PC-3 (cell line): ENCODE data around the gene TECPR2. TPM values are rescaled to one million over a fixed set of nuclear protein-coding genes. Genes with fewer than 3 reads are reported as not detected.

Source experiments
- ATAC-seq: fragments of 200-7000 bp; cut with Tn5 transposase; 2 replicates; pipeline ENCODE4 v1.9.1; 2020; ENCODE audit warnings: mild to moderate bottlenecking, moderate library complexity
- BruUV-seq: library from RNA; stranded (reverse); fragments of 400-500 nt; replicated peaks from 2 replicates; lab custom pipeline; 2021; lab: Mats Ljungman, UMichigan
- CTCF ChIA-PET: fragments of 300-600 bp; sonication (Branson Sonifier 250); formaldehyde crosslinking; loops from one replicate; lab custom pipeline; 2022; ENCODE audit warnings: antibody characterized with exemption; lab: Charles Lee
- POLR2A ChIA-PET: fragments of 300-600 bp; sonication (Branson Sonifier 250); formaldehyde crosslinking; loops from one replicate; lab custom pipeline; 2022; ENCODE audit warnings: antibody characterized with exemption; ENCODE audit not compliant: unreplicated experiment; lab: Charles Lee
- DNase-seq: peaks from one replicate; pipeline ENCODE4 v3.0.0-alpha.2; 2015
- H2AFZ ChIP-seq: fragments of 300-600 bp; sonication (generic); 2 replicates; pipeline ENCODE4 v1.6.0; 2016; ENCODE audit warnings: antibody characterized with exemption, low read length
- H3F3A ChIP-seq: fragments of 300-600 bp; sonication (generic); one replicate; pipeline ENCODE4 v1.6.0; 2017; ENCODE audit warnings: antibody characterized with exemption, low read length, control low read depth, mild to moderate bottlenecking; ENCODE audit not compliant: unreplicated experiment
- H3K27ac ChIP-seq: fragments of 300-600 bp; sonication (generic); 2 replicates; pipeline ENCODE4 v1.5.1; 2016; ENCODE audit warnings: mild to moderate bottlenecking, low read length
- H3K27me3 ChIP-seq: fragments of 300-600 bp; sonication (generic); 2 replicates; pipeline ENCODE4 v1.6.1; 2016; ENCODE audit warnings: low read length, mixed read lengths
- H3K36me3 ChIP-seq: fragments of 300-600 bp; sonication (generic); 2 replicates; pipeline ENCODE4 v1.6.1; 2016; ENCODE audit warnings: low read depth, mixed run types, low read length, mixed read lengths
- H3K4me1 ChIP-seq: fragments of 300-600 bp; sonication (generic); 2 replicates; pipeline ENCODE4 v1.5.1; 2016; ENCODE audit warnings: low read length; ENCODE audit not compliant: insufficient read depth
- H3K4me2 ChIP-seq: fragments of 300-600 bp; sonication (generic); 2 replicates; pipeline ENCODE4 v1.6.0; 2016; ENCODE audit warnings: low read length
- H3K4me3 ChIP-seq: fragments of 300-600 bp; sonication (generic); 2 replicates; pipeline ENCODE4 v1.5.1; 2016; ENCODE audit warnings: mild to moderate bottlenecking, low read length, mixed read lengths
- H3K79me2 ChIP-seq: fragments of 300-600 bp; sonication (generic); 2 replicates; pipeline ENCODE4 v1.6.1; 2017; ENCODE audit warnings: low read length, mixed read lengths
- H3K9ac ChIP-seq: fragments of 300-600 bp; sonication (generic); 2 replicates; pipeline ENCODE4 v1.6.0; 2016; ENCODE audit warnings: mild to moderate bottlenecking, low read length
- H3K9me2 ChIP-seq: fragments of 300-600 bp; sonication (generic); replicated peaks from 2 replicates; pipeline ENCODE4 v1.6.1; 2016; ENCODE audit warnings: mixed run types, low read length, mixed read lengths
- H3K9me3 ChIP-seq: fragments of 300-600 bp; sonication (generic); 2 replicates; pipeline ENCODE4 v1.6.1; 2016; ENCODE audit warnings: low read length, mixed read lengths
- H4K20me1 ChIP-seq: fragments of 300-600 bp; sonication (generic); 2 replicates; pipeline ENCODE4 v1.6.1; 2016; ENCODE audit warnings: low read length, mixed read lengths
- CTCF ChIP-seq: fragments of 300-600 bp; sonication (generic); conservative IDR thresholded peaks from 2 replicates; pipeline ENCODE4 v1.5.1; 2017; ENCODE audit warnings: antibody characterized with exemption, low read depth, mild to moderate bottlenecking, low read length
- EZH2 ChIP-seq: fragments of 300-600 bp; sonication (generic); IDR thresholded peaks from one replicate; pipeline ENCODE4 v1.6.1; 2017; ENCODE audit warnings: antibody characterized with exemption, mild to moderate bottlenecking, low read length; ENCODE audit not compliant: unreplicated experiment
- EZH2phosphoT487 ChIP-seq: fragments of 300-600 bp; sonication (generic); IDR thresholded peaks from 2 replicates; pipeline ENCODE4 v1.6.1; 2018; ENCODE audit warnings: mild to moderate bottlenecking, antibody characterized with exemption, low read length, borderline replicate concordance
- intact Hi-C: fragments of 100-400 bp; cut with micrococcal nuclease; formaldehyde crosslinking; loops from 2 replicates; pipeline ENCODE4 v1.9.0; 2023
- total RNA-seq: library from RNA; depleted of rRNA; stranded (reverse); fragments of >200 nt; gene quantifications from 2 replicates; pipeline ENCODE4 v1.2.3, GENCODE V29; 2014

TECPR2 gene
- total RNA-seq, 1 experiment from 2014 or later = 15.7 TPM

- peak overlapping the region; percentile 68 for H3K4me3 ChIP-seq
- H3K4me1 ChIP-seq = peaks cover 40% of the 10 kb centered on the region
- POLR2A ChIA-PET = no interaction called here
Measured at GRCh38 chr14:102525929-102526497, 163.3 kb downstream of the TECPR2 start.

GRCh38 chr14:102528431-102529170 is 165.9 kb downstream of the TECPR2 start:
- H3K9ac ChIP-seq = peak overlapping the region; percentile 84; the same call in 1 of the 2 replicates
- BruUV-seq = no TSS peak
- no peaks in the 10 kb centered on the region for H3K36me3 ChIP-seq
- peaks cover 43% of the 10 kb centered on the region for H3K4me1 ChIP-seq
- H3K9me3 ChIP-seq = no peaks in the 10 kb centered on the region
- H3K9me2 ChIP-seq = no peaks in the 10 kb centered on the region
- H3K27ac ChIP-seq = peak overlapping the region; percentile 89
- intact Hi-C loops = no loop called here
- TF ChIP-seq CTCF (no peak), EZH2 (no peak), EZH2phosphoT487 (no peak)
- no peaks in the 10 kb centered on the region for H4K20me1 ChIP-seq
- H3K4me3 ChIP-seq = no peak overlapping the region
- DNase-seq = no peak
- POLR2A ChIA-PET = interaction anchor here (0.6 kb wide), 3 partner anchors 125 to 719 kb away, joined by 4 to 5 read pairs (median 4); no protein-coding TSS in a partner anchor
- no peaks in the 10 kb centered on the region for H3K27me3 ChIP-seq
- no peaks in the 10 kb centered on the region for H3K79me2 ChIP-seq
- no peak overlapping the region for H3K4me2 ChIP-seq
- CTCF ChIA-PET = no interaction called here
- no peak overlapping the region for H2AFZ ChIP-seq
- no peaks in the 10 kb centered on the region for H3F3A ChIP-seq
- no peak for ATAC-seq

More at GRCh38 chr14:102525929-102526497, 163.3 kb downstream of the TECPR2 start:
- ATAC-seq (no peak), DNase-seq (no peak)
- no peak for TF ChIP-seq CTCF
- TF ChIP-seq EZH2 = no peak
- no peak for TF ChIP-seq EZH2phosphoT487
- intact Hi-C loops = loop anchor here (2.0 kb wide), 1 partner anchor 169 kb away; no protein-coding TSS in a partner anchor
- peak overlapping the region; percentile 24 for H2AFZ ChIP-seq
- H3K27me3 ChIP-seq = no peaks in the 10 kb centered on the region
- CTCF ChIA-PET = interaction anchor here (1.7 kb wide), 1 partner anchor 65 kb away, joined by 13 read pairs; no protein-coding TSS in a partner anchor
- no peaks in the 10 kb centered on the region for H3F3A ChIP-seq
- no peaks in the 10 kb centered on the region for H3K36me3 ChIP-seq
- H3K9me3 ChIP-seq = no peaks in the 10 kb centered on the region
- H3K27ac ChIP-seq = peak overlapping the region; percentile 89
- H4K20me1 ChIP-seq = no peaks in the 10 kb centered on the region
- BruUV-seq = no TSS peak
- peak overlapping the region; percentile 79 for H3K9ac ChIP-seq
- no peaks in the 10 kb centered on the region for H3K9me2 ChIP-seq
- H3K4me2 ChIP-seq = peak overlapping the region; percentile 85
- no peaks in the 10 kb centered on the region for H3K79me2 ChIP-seq
